GM12872 (cell line): Measurements from ENCODE around the gene TCF20.

Experiments used
- TF ChIP-seq, protein P1 (sequence below): IDR thresholded peaks from 3 replicates; pipeline ENCODE4 v1.5.1; 2011; ENCODE audit warnings: low read depth, mild to moderate bottlenecking, low read length, moderate library complexity; ENCODE audit not compliant: insufficient read depth

The TCF20 gene

GRCh38 chr22:42283278-42284201, 13.1 kb upstream of the TCF20 start:
- TF ChIP-seq, protein P1, sequence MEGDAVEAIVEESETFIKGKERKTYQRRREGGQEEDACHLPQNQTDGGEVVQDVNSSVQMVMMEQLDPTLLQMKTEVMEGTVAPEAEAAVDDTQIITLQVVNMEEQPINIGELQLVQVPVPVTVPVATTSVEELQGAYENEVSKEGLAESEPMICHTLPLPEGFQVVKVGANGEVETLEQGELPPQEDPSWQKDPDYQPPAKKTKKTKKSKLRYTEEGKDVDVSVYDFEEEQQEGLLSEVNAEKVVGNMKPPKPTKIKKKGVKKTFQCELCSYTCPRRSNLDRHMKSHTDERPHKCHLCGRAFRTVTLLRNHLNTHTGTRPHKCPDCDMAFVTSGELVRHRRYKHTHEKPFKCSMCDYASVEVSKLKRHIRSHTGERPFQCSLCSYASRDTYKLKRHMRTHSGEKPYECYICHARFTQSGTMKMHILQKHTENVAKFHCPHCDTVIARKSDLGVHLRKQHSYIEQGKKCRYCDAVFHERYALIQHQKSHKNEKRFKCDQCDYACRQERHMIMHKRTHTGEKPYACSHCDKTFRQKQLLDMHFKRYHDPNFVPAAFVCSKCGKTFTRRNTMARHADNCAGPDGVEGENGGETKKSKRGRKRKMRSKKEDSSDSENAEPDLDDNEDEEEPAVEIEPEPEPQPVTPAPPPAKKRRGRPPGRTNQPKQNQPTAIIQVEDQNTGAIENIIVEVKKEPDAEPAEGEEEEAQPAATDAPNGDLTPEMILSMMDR: no peak

- TF ChIP-seq, protein P1: no peak
These were observed 12.5 kb upstream of the TCF20 start for GRCh38 chr22:42282943-42283277.

GRCh38 chr22:42282252-42282942, 11.9 kb upstream of the TCF20 start:
- TF ChIP-seq, protein P1: no peak

- TF ChIP-seq, protein P1: no peak
These were observed 11.3 kb upstream of the TCF20 start for GRCh38 chr22:42281706-42282251.

- TF ChIP-seq, protein P1: no peak
These were observed 10.8 kb upstream of the TCF20 start for GRCh38 chr22:42281284-42281683.

DNA sequence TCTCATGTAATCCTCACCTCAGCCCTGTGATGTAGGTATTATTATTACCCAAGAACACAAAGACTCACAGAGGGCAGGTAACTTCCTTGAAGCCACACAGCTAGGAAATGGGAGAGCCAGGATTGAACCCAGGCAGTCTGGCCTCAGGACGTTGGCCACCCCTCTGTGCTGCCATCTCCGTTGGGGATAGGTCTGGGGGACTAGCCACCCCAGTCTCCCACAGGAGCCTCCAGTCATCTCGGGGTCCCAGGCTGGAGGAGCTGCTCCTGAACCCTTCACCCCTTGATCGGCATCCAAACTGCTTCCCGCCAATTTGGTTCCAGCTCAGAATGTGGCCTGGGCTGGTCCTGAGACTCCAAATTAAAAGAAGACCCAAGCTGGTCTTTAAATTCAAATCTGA, 10.4 kb upstream of the TCF20 start:
- TF ChIP-seq, protein P1: no peak

DNA sequence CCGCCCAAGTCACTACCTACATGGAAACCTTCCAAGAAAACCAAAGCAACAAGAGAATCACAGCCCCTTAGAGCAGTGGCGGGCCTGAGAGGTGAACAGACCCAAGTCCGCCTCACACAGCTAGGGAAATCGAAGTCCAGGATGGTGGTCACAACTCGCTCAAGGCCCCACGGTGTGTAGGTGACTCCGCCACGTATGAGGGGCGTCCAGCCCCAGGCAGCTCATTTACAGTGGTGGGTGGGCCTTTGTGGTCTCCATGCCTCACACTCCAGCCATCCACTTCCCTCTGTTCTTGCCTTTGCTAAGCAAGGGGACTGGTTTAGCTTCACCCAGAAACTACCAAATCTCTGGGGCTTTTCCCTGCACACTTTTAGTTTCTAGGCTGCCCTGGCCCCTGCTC, 9.7 kb upstream of the TCF20 start:
- TF ChIP-seq, protein P1: no peak
